GM21825 (cell line): ENCODE measurements around the gene GGTLC2.
"Not testable (repeated sequence)": the region's sequence is repeated elsewhere in the genome, so short reads cannot be mapped to it uniquely, and the experiment has no call there.

Source experiments
- ATAC-seq: cut with Tn5 transposase; IDR thresholded peaks from one replicate; pipeline ENCODE4 v1.9.1; 2021; ENCODE audit warnings: mild to moderate bottlenecking, moderate library complexity; ENCODE audit not compliant: unreplicated experiment

Gene GGTLC2

GRCh38 chr22:22636260-22636659 is 8.2 kb upstream of the GGTLC2 start:
- not testable (repeated sequence) for ATAC-seq

GRCh38 chr22:22638313-22638712 is 6.1 kb upstream of the GGTLC2 start:
- not testable (repeated sequence) for ATAC-seq

GRCh38 chr22:22642255-22642654 is 2.2 kb upstream of the GGTLC2 start:
- ATAC-seq: not testable (repeated sequence)

- ATAC-seq: not testable (repeated sequence)
Measured at GRCh38 chr22:22645969-22646368, 1.6 kb downstream of the GGTLC2 start.

GRCh38 chr22:22647952-22648351 is 3.5 kb downstream of the GGTLC2 start:
- not testable (repeated sequence) for ATAC-seq

GRCh38 chr22:22648863-22649536 is 4.6 kb downstream of the GGTLC2 start:
- ATAC-seq: not testable (repeated sequence)

DNA sequence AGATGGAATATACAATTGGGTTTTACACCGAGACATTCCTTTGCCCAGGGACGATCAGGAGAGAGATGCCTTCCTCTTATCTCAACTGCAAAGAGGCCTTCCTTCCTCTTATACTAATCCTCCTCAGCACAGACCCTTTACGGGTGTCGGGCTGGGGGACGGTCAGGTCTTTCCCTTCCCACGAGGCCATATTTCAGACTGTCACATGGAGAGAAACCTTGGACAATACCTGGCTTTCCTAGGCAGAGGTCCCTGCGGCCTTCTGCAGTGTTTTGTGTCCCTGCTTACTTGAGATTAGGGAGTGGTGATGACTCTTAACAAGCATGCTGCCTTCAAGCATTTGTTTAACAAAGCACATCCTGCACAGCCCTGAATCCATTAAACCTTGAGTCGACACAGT is 5.3 kb downstream of the GGTLC2 start:
- ATAC-seq: not testable (repeated sequence)

- ATAC-seq: not testable (repeated sequence)
Measured at GRCh38 chr22:22650398-22650797, 6.0 kb downstream of the GGTLC2 start.

DNA sequence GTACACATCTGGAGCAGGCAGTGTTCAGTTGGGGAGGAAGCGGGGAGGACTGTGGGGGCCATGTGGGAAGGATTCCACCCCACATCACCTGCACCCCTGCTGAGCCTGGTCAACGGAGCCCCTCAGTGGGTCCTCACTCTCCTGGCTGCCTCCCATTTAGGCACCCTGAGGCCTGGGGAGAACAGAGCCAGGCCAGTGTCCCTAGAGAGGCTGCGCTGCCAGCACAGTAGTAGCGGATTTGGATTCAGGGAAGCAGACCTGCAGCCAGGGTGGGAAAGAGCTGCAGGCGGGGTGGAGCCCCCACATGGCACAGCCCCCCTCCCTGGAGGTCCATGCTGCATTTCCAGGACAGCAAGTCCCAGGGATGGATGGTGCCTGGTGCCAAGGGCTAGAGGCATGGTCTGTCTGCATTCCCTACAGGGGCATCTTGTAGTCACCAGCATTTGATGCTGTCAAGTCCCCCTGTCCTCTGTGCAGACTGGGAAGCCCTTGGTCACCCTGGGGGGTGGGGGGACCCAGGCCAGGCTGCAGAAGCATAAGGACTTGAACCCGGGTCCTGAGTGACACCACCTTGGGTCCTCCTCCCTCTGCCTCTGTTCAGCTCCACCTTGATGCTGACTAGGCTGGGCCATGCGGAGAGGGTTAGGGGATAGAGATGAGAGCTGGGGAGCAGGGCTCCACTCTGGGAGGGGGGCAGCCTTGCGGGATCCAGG is 6.5 kb downstream of the GGTLC2 start:
- ATAC-seq: not testable (repeated sequence)

- not testable (repeated sequence) for ATAC-seq
Measured at GRCh38 chr22:22651593-22651992, 7.2 kb downstream of the GGTLC2 start.

DNA sequence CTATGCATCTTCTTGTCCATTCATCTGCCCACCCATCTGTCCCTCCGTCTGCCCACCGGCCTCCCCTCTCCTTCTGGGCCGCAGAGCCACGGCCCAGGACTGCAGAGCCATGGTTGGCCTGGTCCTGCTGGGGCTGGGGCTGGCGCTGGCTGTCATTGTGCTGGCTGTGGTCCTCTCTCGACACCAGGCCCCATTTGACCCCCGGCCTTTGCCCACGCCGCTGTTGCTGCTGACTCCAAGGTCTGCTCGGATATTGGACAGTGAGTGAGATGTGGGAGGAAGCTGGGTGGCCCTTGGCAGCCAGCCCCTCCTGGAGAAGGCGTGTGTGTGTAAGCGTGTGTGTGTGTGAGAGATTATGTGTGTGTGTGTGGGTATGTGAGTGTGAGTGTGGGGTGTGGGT is 7.7 kb downstream of the GGTLC2 start:
- ATAC-seq: not testable (repeated sequence)

- not testable (repeated sequence) for ATAC-seq
Measured at GRCh38 chr22:22652573-22652972, 8.2 kb downstream of the GGTLC2 start.

DNA sequence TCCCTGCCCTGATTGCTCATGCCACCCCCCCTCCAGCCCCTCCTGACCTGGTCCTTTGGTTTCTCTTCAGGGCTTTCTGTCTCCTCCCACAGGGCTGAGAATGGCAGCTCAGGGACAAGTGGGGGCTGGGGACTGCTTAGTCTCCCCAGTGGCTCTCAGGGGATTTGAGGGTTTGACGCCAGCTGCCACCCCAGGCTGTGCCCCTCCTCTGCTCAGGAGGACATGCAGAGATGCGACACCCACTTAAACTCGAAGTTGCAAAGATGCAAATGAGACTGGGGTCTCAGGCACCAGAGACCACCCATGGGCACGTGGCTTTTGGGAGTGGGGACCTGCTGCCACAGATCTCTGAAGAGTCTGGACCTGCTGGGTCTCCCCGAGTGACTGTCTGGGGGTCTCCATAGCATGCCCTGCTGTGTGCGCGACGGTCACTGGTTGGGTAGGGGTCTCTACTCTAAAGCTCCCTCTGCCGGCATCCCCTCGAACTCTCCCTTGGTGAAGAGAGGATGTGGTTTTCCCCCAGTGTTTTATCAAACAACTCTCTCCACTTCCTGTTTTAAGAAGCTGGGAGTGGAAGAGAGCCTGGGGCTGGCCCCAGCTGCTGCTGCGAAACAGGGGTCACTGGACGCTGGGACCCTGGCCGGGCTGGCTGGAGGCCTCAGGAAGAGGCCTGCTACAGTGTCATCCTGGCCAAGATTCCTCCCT is 9.4 kb downstream of the GGTLC2 start:
- ATAC-seq: not testable (repeated sequence)

- ATAC-seq: no peak
Measured at GRCh38 chr22:22655452-22656290, 11.3 kb downstream of the GGTLC2 start.

GRCh38 chr22:22657712-22658111 is 13.3 kb downstream of the GGTLC2 start:
- no peak for ATAC-seq

GRCh38 chr22:22661275-22661674 is 16.9 kb downstream of the GGTLC2 start:
- no peak for ATAC-seq

- ATAC-seq: no peak
Measured at GRCh38 chr22:22662095-22662494, 17.7 kb downstream of the GGTLC2 start.

DNA sequence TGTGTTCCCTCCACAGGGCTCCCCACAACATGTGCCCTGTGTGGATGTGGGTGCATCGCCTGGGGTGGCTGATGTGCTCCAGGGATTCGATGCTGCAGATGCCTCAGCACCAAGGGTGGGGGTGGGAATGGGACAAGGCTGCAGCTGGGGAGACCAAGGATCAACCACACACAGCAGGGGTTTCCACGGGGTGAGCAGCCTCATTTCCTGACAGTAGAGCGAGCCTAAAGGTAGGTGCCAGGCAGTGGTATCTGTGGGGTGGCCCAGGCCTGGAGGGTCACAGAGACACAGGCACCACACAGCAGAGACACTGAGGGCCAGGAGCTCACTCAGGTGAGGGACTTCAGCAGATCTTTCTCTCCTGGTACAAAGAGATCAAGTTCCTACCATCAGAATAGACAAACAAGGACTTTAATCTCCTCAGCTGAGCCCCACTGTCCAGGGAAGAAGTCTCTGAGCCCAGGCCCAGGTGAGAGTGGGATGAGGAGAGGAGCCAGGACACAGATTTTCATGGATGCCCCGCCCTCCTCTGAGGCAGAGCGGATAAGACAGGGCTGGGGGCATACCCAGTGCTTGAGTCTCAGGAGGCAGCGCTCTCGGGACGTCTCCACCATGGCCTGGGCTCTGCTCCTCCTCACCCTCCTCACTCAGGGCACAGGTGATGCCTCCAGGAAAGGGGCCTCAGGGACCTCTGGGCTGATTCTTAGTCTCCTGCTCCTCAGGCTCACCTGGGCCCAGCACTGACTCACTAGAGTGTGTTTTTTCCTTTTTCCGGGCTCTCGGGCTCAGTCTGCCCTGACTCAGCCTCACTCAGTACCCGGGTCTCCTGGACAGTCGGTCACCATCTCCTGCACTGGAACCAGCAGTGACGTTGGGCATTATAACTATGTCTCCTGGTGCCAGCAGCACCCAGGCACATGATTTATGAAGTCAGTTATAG is 19.7 kb downstream of the GGTLC2 start:
- no peak for ATAC-seq

DNA sequence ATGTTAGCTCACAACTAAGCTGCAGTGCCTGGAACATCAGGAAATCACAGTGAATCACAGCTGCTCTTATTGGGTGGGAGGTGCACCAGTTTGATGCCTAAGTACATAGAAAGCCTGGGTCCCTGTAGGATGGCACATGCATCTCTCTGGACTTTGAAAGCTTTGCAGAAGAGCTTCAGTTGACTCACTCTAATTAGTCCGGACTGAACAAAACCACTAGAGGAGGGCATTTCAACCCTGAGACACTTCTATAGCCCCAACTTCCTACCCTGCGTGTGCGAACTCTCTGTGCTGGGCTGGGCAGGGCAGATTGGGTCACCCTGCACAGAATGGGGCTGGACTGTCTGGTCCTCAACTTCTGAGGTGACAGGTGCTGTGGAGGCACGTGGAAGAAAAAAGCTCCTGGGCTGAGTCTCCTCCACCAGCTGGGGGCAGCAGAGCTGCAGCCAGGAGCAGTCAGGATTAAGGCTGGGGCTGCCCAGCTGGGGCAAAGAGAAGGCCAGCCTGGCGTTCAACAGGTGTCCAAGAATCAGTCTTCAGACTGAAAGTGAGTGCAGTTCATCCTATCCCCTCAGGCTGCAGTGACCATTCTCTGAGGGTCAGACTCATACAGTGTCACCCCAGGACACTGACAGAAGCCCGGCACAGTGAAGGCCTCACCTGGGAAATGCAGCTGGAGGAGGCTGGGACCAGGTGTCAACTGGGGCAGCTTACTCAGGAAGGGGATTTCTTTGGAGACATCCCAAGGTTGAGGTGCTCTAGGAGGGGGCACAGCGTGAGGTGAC is 22.1 kb downstream of the GGTLC2 start:
- ATAC-seq: no peak
